ENCODE results near the gene FAM120B.
A peak's percentile ranks its signal among the peaks of the same experiment; 100 is the strongest.
"Not testable (repeated sequence)": the region's sequence is repeated elsewhere in the genome, so short reads cannot be mapped to it uniquely, and the experiment has no call there.

Gene FAM120B

GRCh38 chr6:170383466-170384035 lies 77.0 kb downstream of the FAM120B start:
- DNase-seq (ENCODE audit: low read depth, low spot score), result peak; percentile 60

GRCh38 chr6:170385506-170385905 lies 78.9 kb downstream of the FAM120B start:
- no peak for DNase-seq (ENCODE audit: low read depth, low spot score)

GRCh38 chr6:170388113-170388512 lies 81.6 kb downstream of the FAM120B start:
- peak; percentile 67 for DNase-seq (ENCODE audit: low read depth, low spot score)

- DNase-seq (ENCODE audit: low read depth, low spot score), result no peak
Observed at GRCh38 chr6:170393033-170393432, 86.5 kb downstream of the FAM120B start.

GRCh38 chr6:170393807-170394399 lies 87.3 kb downstream of the FAM120B start:
- DNase-seq (ENCODE audit: low read depth, low spot score), result peak; percentile 58

- no peak for DNase-seq (ENCODE audit: low read depth, low spot score)
Observed at GRCh38 chr6:170394980-170395379, 88.4 kb downstream of the FAM120B start.

GRCh38 chr6:170398743-170399369 lies 92.3 kb downstream of the FAM120B start:
- DNase-seq (ENCODE audit: low read depth, low spot score), result not testable (repeated sequence)

GRCh38 chr6:170399955-170400558 lies 93.5 kb downstream of the FAM120B start:
- DNase-seq (ENCODE audit: low read depth, low spot score), result not testable (repeated sequence)

- no peak for DNase-seq (ENCODE audit: low read depth, low spot score)
Observed at GRCh38 chr6:170402318-170403040, 95.9 kb downstream of the FAM120B start.

GRCh38 chr6:170403451-170403850 lies 96.9 kb downstream of the FAM120B start:
- DNase-seq (ENCODE audit: low read depth, low spot score), result peak; percentile 90

- DNase-seq (ENCODE audit: low read depth, low spot score), result peak; percentile 75
Observed at GRCh38 chr6:170404036-170404435, 97.5 kb downstream of the FAM120B start.

GRCh38 chr6:170404697-170405096 lies 98.1 kb downstream of the FAM120B start:
- DNase-seq (ENCODE audit: low read depth, low spot score), result no peak

GRCh38 chr6:170405311-170405975 lies 98.9 kb downstream of the FAM120B start:
- peak; percentile 96 for DNase-seq (ENCODE audit: low read depth, low spot score)

GRCh38 chr6:170407200-170407599 lies 100.6 kb downstream of the FAM120B start:
- no peak for DNase-seq (ENCODE audit: low read depth, low spot score)

- DNase-seq (ENCODE audit: low read depth, low spot score), result no peak
Observed at GRCh38 chr6:170407932-170408331, 101.4 kb downstream of the FAM120B start.

- DNase-seq (ENCODE audit: low read depth, low spot score), result not testable (repeated sequence)
Observed at GRCh38 chr6:170409746-170410145, 103.2 kb downstream of the FAM120B start.

- DNase-seq (ENCODE audit: low read depth, low spot score), result no peak
Observed at GRCh38 chr6:170410241-170410640, 103.7 kb downstream of the FAM120B start.

- no peak for DNase-seq (ENCODE audit: low read depth, low spot score)
Observed at GRCh38 chr6:170415318-170415717, 108.8 kb downstream of the FAM120B start.

GRCh38 chr6:170416303-170416702 lies 109.7 kb downstream of the FAM120B start:
- no peak for DNase-seq (ENCODE audit: low read depth, low spot score)

GRCh38 chr6:170416959-170417606 lies 110.5 kb downstream of the FAM120B start:
- DNase-seq (ENCODE audit: low read depth, low spot score), result no peak

GRCh38 chr6:170417881-170418280 lies 111.3 kb downstream of the FAM120B start:
- DNase-seq (ENCODE audit: low read depth, low spot score), result no peak

Data from astrocyte of the hippocampus (primary cell).